HTERT RPE-1 (cell line): Measurements from ENCODE around the gene UBAP1L.
"Not testable (repeated sequence)": the region's sequence is repeated elsewhere in the genome, so short reads cannot be mapped to it uniquely, and the experiment has no call there.

Source experiments
- in situ Hi-C: fragments of 300-500 bp; cut with MboI; formaldehyde crosslinking; loops from 4 replicates; pipeline ENCODE4 v1.14.3; 2020; ENCODE audit warnings: low sequenced_read_pairs

The UBAP1L gene

GRCh38 chr15:65100442-65100841 lies 14.6 kb downstream of the UBAP1L start:
- in situ Hi-C loops, result no loop called here

GRCh38 chr15:65099801-65100200 lies 15.2 kb downstream of the UBAP1L start:
- in situ Hi-C loops, result not testable (repeated sequence)

GRCh38 chr15:65099336-65099735 lies 15.7 kb downstream of the UBAP1L start:
- in situ Hi-C loops, result no loop called here

- in situ Hi-C loops, result no loop called here
Measured at GRCh38 chr15:65097651-65098263, 17.2 kb downstream of the UBAP1L start.

- in situ Hi-C loops, result no loop called here
Measured at GRCh38 chr15:65096481-65097385, 18.3 kb downstream of the UBAP1L start.

- in situ Hi-C loops, result no loop called here
Measured at GRCh38 chr15:65095747-65096104, 19.3 kb downstream of the UBAP1L start.

- in situ Hi-C loops, result no loop called here
Measured at GRCh38 chr15:65095011-65095746, 19.8 kb downstream of the UBAP1L start.

GRCh38 chr15:65094294-65094995 lies 20.6 kb downstream of the UBAP1L start:
- in situ Hi-C loops, result no loop called here

GRCh38 chr15:65093793-65094170 lies 21.2 kb downstream of the UBAP1L start:
- in situ Hi-C loops, result not testable (repeated sequence)

GRCh38 chr15:65092911-65093792 lies 21.8 kb downstream of the UBAP1L start:
- in situ Hi-C loops, result no loop called here

- in situ Hi-C loops, result no loop called here
Measured at GRCh38 chr15:65091946-65092770, 22.8 kb downstream of the UBAP1L start.

GRCh38 chr15:65089206-65089824 lies 25.7 kb downstream of the UBAP1L start:
- in situ Hi-C loops, result no loop called here

- in situ Hi-C loops, result no loop called here
Measured at GRCh38 chr15:65088643-65089021, 26.4 kb downstream of the UBAP1L start.

GRCh38 chr15:65087873-65088642 lies 26.9 kb downstream of the UBAP1L start:
- in situ Hi-C loops, result no loop called here

GRCh38 chr15:65087411-65087810 lies 27.6 kb downstream of the UBAP1L start:
- in situ Hi-C loops, result no loop called here

- in situ Hi-C loops, result no loop called here
Measured at GRCh38 chr15:65086680-65087111, 28.3 kb downstream of the UBAP1L start.

GRCh38 chr15:65085990-65086679 lies 28.9 kb downstream of the UBAP1L start:
- in situ Hi-C loops, result no loop called here
